Uterus (tissue), 2 donors: ENCODE results near the gene PARD3.

Experiments used
- POLR2A ChIP-seq, 2 donors: fragments of 450-650 bp; IDR thresholded peaks; one replicate each; pipeline ENCODE4 v1.6.1; 2016; ENCODE audit warnings: antibody characterized with exemption in 2 of 2, mild to moderate bottlenecking in 1 of 2, moderate library complexity in 1 of 2
- TF ChIP-seq, protein P1 (sequence below), 4 experiments: fragments of 200-600 bp in 2 of 4; fragments of 450-650 bp in 2 of 4; sonication (generic) in 2 of 4; IDR thresholded peaks; one replicate each; pipeline ENCODE4 v1.5.1; 2016 to 2019; ENCODE audit warnings: antibody characterized with exemption in 4 of 4, mild to moderate bottlenecking in 2 of 4, moderate library complexity in 1 of 4

DNA sequence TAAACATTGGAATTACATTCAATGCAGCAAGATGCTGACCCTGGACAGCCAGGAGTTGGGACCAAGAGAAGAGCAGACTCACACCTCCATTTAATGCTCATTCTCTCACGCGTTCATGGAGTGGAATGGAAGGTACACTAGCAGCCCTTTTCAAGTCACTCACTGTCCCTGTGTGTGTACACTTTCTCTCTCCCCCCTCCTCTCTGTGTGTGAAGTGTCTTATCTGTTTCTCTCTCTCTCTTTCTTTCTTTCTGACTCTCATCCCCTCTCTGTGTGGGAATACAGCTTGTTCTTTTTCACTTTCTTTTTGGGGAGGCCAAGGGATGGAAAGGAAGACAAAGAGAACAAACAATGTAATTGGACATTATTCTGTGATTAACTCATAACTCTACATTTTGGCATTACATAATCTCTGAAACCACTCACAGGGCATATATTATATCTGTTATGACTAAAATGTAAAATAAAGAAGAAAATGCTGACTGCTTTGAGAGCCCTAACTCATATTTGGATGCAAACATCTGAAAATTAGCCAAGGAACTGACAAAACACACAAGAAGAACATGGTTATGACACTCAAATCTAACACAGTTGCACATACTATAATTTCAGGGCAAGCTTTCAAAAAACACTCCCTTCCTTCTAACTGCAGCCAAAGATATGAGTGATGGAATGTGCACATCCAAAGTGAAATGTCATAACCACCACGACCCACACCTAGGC lies 188.8 kb downstream of the PARD3 start:
- TF ChIP-seq POLR2A (IDR thresholded peaks at IDR 0.05) = no peak
- TF ChIP-seq, protein P1, sequence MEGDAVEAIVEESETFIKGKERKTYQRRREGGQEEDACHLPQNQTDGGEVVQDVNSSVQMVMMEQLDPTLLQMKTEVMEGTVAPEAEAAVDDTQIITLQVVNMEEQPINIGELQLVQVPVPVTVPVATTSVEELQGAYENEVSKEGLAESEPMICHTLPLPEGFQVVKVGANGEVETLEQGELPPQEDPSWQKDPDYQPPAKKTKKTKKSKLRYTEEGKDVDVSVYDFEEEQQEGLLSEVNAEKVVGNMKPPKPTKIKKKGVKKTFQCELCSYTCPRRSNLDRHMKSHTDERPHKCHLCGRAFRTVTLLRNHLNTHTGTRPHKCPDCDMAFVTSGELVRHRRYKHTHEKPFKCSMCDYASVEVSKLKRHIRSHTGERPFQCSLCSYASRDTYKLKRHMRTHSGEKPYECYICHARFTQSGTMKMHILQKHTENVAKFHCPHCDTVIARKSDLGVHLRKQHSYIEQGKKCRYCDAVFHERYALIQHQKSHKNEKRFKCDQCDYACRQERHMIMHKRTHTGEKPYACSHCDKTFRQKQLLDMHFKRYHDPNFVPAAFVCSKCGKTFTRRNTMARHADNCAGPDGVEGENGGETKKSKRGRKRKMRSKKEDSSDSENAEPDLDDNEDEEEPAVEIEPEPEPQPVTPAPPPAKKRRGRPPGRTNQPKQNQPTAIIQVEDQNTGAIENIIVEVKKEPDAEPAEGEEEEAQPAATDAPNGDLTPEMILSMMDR (IDR thresholded peaks at IDR 0.05) = no peak
